ENCODE data around the gene SLC24A5.

The SLC24A5 gene

DNA sequence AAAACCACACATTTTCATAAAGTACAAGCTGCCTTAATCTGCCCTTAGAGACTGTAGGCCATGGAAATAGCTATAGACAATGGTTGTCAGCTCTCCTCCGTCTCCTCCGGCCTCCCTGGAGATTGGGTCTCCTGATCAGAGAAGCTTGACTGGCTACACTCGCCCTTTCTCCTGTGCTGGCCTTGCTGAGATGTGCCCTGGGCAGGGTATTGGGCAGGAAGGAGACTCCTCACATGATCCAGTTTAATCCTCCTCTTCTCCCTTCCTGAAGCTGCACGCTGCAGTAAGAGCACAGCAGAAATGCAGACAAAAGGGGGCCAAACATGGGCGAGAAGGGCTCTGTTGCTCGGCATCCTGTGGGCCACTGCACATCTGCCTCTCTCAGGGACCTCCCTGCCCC lies at the start of gene SLC24A5:
TSS of gene SLC24A5 (plus strand) at position 246 of the 400 bp plus-strand sequence. CDS start at position 301, 55 bp downstream.
- no peak within 1 kb of the TSS for H3K27ac ChIP-seq (ENCODE audit: low read length)
- H3K27me3 ChIP-seq (ENCODE audit: control insufficient read depth, insufficient read depth, low read length): no peaks in the 10 kb centered on the region
- no peak within 1 kb of the TSS for H3K9ac ChIP-seq (ENCODE audit: low read length)
- H3K9me3 ChIP-seq (ENCODE audit: control insufficient read depth, low read depth, low read length): no peaks in the 10 kb centered on the region
- no peaks in the 10 kb centered on the region for H3K36me3 ChIP-seq (ENCODE audit: control insufficient read depth, low read depth, low read length)
- H3K4me3 ChIP-seq (ENCODE audit: low read length): no peak within 1 kb of the TSS
- peaks cover 4% of the 10 kb centered on the region for H3K4me1 ChIP-seq (ENCODE audit: control insufficient read depth, low read depth, low read length)

GRCh38 chr15:48072941-48073340 lies 47.8 kb upstream of the SLC24A5 start:
- Histone ChIP-seq H3K4me1 (ENCODE audit: control insufficient read depth, low read depth, low read length) (no peaks in the 10 kb centered on the region), H3K4me3 (ENCODE audit: low read length) (no peak overlapping the region), H3K27ac (ENCODE audit: low read length) (no peak overlapping the region), H3K36me3 (ENCODE audit: control insufficient read depth, low read depth, low read length) (no peaks in the 10 kb centered on the region), H3K9me3 (ENCODE audit: control insufficient read depth, low read depth, low read length) (no peaks in the 10 kb centered on the region), H3K27me3 (ENCODE audit: control insufficient read depth, insufficient read depth, low read length) (no peaks in the 10 kb centered on the region), H3K9ac (ENCODE audit: low read length) (no peak overlapping the region)

- Histone ChIP-seq H3K4me1 (ENCODE audit: control insufficient read depth, low read depth, low read length) (no peaks in the 10 kb centered on the region), H3K27me3 (ENCODE audit: control insufficient read depth, insufficient read depth, low read length) (no peaks in the 10 kb centered on the region), H3K9ac (ENCODE audit: low read length) (no peak overlapping the region), H3K27ac (ENCODE audit: low read length) (no peak overlapping the region), H3K9me3 (ENCODE audit: control insufficient read depth, low read depth, low read length) (no peaks in the 10 kb centered on the region), H3K36me3 (ENCODE audit: control insufficient read depth, low read depth, low read length) (no peaks in the 10 kb centered on the region), H3K4me3 (ENCODE audit: low read length) (no peak overlapping the region)
Observed at GRCh38 chr15:48073881-48074280, 46.9 kb upstream of the SLC24A5 start.

- Histone ChIP-seq H3K9me3 (ENCODE audit: control insufficient read depth, low read depth, low read length) (no peaks in the 10 kb centered on the region), H3K27ac (ENCODE audit: low read length) (no peak overlapping the region), H3K9ac (ENCODE audit: low read length) (no peak overlapping the region), H3K4me1 (ENCODE audit: control insufficient read depth, low read depth, low read length) (no peaks in the 10 kb centered on the region), H3K27me3 (ENCODE audit: control insufficient read depth, insufficient read depth, low read length) (no peaks in the 10 kb centered on the region), H3K36me3 (ENCODE audit: control insufficient read depth, low read depth, low read length) (no peaks in the 10 kb centered on the region), H3K4me3 (ENCODE audit: low read length) (no peak overlapping the region)
Observed at GRCh38 chr15:48076454-48076853, 44.3 kb upstream of the SLC24A5 start.

DNA sequence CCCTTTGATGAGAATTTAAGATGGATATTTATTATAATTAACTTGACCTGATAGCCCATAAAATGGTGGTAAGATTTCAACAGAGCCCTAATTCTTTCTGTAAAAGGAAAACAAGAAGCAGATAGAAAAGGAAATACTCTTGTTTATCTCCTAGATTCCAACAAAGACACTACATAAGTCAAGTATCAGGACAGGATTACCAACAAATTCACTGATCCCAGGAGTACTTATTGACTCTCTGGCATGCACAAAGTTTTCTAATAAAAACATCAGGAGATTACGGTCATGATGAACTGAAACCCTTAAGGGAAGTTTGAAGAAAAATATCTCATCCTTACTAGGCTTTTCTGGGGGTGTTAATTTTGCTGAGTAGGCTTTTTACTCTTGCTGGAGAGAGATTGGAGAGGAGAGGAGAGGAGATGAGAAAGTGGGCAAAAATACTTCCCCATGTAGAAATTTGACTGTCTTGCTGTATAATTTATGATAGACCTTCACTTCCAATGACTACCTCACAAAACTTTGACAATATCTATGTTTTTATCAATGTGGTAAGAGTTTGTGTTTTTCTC lies 43.1 kb upstream of the SLC24A5 start:
- Histone ChIP-seq H3K9me3 (ENCODE audit: control insufficient read depth, low read depth, low read length) (no peaks in the 10 kb centered on the region), H3K27me3 (ENCODE audit: control insufficient read depth, insufficient read depth, low read length) (no peaks in the 10 kb centered on the region), H3K27ac (ENCODE audit: low read length) (no peak overlapping the region), H3K4me1 (ENCODE audit: control insufficient read depth, low read depth, low read length) (no peaks in the 10 kb centered on the region), H3K4me3 (ENCODE audit: low read length) (no peak overlapping the region), H3K9ac (ENCODE audit: low read length) (no peak overlapping the region), H3K36me3 (ENCODE audit: control insufficient read depth, low read depth, low read length) (no peaks in the 10 kb centered on the region)

- Histone ChIP-seq H3K9ac (ENCODE audit: low read length) (no peak overlapping the region), H3K27ac (ENCODE audit: low read length) (no peak overlapping the region), H3K27me3 (ENCODE audit: control insufficient read depth, insufficient read depth, low read length) (no peaks in the 10 kb centered on the region)
Observed at GRCh38 chr15:48084759-48085590, 35.8 kb upstream of the SLC24A5 start.

DNA sequence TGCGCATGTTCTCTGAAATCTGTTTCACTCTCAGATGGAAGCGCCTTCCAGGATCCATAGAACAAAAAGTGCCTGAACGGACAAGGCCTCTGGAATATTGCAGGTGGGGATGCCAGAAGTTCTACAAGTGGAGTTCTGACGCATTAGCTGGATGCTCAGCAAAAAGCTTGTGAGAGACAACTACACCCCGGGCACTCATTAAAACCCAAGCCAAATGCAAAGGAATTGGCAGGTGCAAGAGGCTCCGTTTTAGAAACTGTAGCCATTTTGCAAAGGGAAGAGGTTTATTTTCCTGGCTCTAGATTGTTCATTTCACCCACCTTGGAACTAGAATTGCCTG lies 35.2 kb upstream of the SLC24A5 start:
- Histone ChIP-seq H3K36me3 (ENCODE audit: control insufficient read depth, low read depth, low read length) (no peaks in the 10 kb centered on the region), H3K4me3 (ENCODE audit: low read length) (no peak overlapping the region), H3K9ac (ENCODE audit: low read length) (no peak overlapping the region), H3K9me3 (ENCODE audit: control insufficient read depth, low read depth, low read length) (peaks cover 19% of the 10 kb centered on the region), H3K27me3 (ENCODE audit: control insufficient read depth, insufficient read depth, low read length) (no peaks in the 10 kb centered on the region), H3K4me1 (ENCODE audit: control insufficient read depth, low read depth, low read length) (no peaks in the 10 kb centered on the region), H3K27ac (ENCODE audit: low read length) (no peak overlapping the region)

More at GRCh38 chr15:48084759-48085590, 35.8 kb upstream of the SLC24A5 start:
- H3K36me3 ChIP-seq (ENCODE audit: control insufficient read depth, low read depth, low read length): no peaks in the 10 kb centered on the region
- H3K4me1 ChIP-seq (ENCODE audit: control insufficient read depth, low read depth, low read length): no peaks in the 10 kb centered on the region
- no peak overlapping the region for H3K4me3 ChIP-seq (ENCODE audit: low read length)
- H3K9me3 ChIP-seq (ENCODE audit: control insufficient read depth, low read depth, low read length): peaks cover 19% of the 10 kb centered on the region

GRCh38 chr15:48086133-48086532 lies 34.7 kb upstream of the SLC24A5 start:
- H3K27me3 ChIP-seq (ENCODE audit: control insufficient read depth, insufficient read depth, low read length): no peaks in the 10 kb centered on the region
- no peaks in the 10 kb centered on the region for H3K36me3 ChIP-seq (ENCODE audit: control insufficient read depth, low read depth, low read length)
- H3K9ac ChIP-seq (ENCODE audit: low read length): no peak overlapping the region
- no peaks in the 10 kb centered on the region for H3K4me1 ChIP-seq (ENCODE audit: control insufficient read depth, low read depth, low read length)
- H3K27ac ChIP-seq (ENCODE audit: low read length): no peak overlapping the region
- H3K9me3 ChIP-seq (ENCODE audit: control insufficient read depth, low read depth, low read length): peaks cover 19% of the 10 kb centered on the region
- no peak overlapping the region for H3K4me3 ChIP-seq (ENCODE audit: low read length)

DNA sequence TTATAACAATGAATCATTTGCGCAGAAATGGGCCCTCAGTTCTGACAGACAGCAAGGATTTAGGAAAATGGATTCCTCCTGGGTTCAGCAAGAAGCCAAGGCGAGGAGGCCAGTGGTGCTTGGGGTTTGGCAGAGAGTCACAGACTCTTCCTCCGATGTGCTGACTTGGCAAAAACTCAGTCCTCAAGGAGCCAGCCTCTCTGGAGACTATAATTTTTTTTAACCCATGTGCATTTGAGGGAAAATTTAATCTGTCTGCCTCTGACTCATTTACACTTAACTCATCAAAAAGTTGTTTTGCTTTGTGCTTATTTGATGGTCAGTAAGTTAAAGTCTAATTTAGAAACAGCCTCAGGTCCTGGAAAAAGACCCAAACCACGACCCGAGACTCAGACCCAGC lies 34.2 kb upstream of the SLC24A5 start:
- Histone ChIP-seq H3K27ac (ENCODE audit: low read length) (no peak overlapping the region), H3K9ac (ENCODE audit: low read length) (no peak overlapping the region), H3K4me3 (ENCODE audit: low read length) (no peak overlapping the region), H3K9me3 (ENCODE audit: control insufficient read depth, low read depth, low read length) (peaks cover 19% of the 10 kb centered on the region), H3K27me3 (ENCODE audit: control insufficient read depth, insufficient read depth, low read length) (no peaks in the 10 kb centered on the region), H3K4me1 (ENCODE audit: control insufficient read depth, low read depth, low read length) (no peaks in the 10 kb centered on the region), H3K36me3 (ENCODE audit: control insufficient read depth, low read depth, low read length) (no peaks in the 10 kb centered on the region)

DNA sequence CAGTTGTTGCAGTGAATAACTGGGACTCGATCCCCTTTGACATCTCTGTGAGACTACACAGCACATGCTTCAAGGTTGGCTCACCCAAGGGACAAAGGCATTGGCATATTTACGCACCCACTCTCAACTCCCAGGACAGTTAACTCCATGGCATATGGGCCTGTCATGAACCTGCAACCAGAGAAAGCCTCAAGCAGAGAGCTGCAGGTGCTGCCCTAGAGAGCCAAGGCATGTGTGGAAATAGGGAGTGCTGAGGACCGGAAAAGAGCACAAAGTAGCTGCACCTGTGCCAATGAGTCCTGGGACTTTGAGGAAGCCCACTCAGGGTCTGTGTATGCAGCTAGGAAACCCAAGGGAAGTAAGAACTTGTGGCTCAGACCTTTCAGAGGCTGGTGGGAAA lies 32.9 kb upstream of the SLC24A5 start:
- no peaks in the 10 kb centered on the region for H3K36me3 ChIP-seq (ENCODE audit: control insufficient read depth, low read depth, low read length)
- H3K9ac ChIP-seq (ENCODE audit: low read length): no peak overlapping the region
- H3K27me3 ChIP-seq (ENCODE audit: control insufficient read depth, insufficient read depth, low read length): no peaks in the 10 kb centered on the region
- peaks cover 19% of the 10 kb centered on the region for H3K9me3 ChIP-seq (ENCODE audit: control insufficient read depth, low read depth, low read length)
- H3K4me3 ChIP-seq (ENCODE audit: low read length): no peak overlapping the region
- no peak overlapping the region for H3K27ac ChIP-seq (ENCODE audit: low read length)
- H3K4me1 ChIP-seq (ENCODE audit: control insufficient read depth, low read depth, low read length): no peaks in the 10 kb centered on the region

DNA sequence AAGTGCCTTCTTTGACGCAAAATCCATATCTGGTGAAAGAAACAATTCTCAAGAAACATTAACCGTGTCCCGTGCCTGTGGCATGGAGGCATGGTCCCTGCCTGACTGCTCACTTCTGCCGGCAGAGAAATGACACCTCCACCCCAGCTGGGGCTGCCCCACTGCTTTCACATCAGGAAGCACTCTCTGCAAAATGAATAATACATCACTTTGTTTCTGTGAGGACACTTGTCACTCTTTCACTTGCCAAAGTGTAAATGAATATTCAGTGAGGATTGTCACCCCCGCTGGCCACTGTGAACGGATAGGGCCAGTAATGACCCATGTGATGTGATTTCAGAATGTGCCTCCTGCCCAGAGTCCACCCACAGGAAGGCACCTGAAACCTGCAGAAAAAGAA lies 31.1 kb upstream of the SLC24A5 start:
- Histone ChIP-seq H3K27me3 (ENCODE audit: control insufficient read depth, insufficient read depth, low read length) (no peaks in the 10 kb centered on the region), H3K9ac (ENCODE audit: low read length) (no peak overlapping the region), H3K27ac (ENCODE audit: low read length) (no peak overlapping the region), H3K4me3 (ENCODE audit: low read length) (no peak overlapping the region), H3K36me3 (ENCODE audit: control insufficient read depth, low read depth, low read length) (no peaks in the 10 kb centered on the region), H3K9me3 (ENCODE audit: control insufficient read depth, low read depth, low read length) (peaks cover 19% of the 10 kb centered on the region), H3K4me1 (ENCODE audit: control insufficient read depth, low read depth, low read length) (no peaks in the 10 kb centered on the region)

DNA sequence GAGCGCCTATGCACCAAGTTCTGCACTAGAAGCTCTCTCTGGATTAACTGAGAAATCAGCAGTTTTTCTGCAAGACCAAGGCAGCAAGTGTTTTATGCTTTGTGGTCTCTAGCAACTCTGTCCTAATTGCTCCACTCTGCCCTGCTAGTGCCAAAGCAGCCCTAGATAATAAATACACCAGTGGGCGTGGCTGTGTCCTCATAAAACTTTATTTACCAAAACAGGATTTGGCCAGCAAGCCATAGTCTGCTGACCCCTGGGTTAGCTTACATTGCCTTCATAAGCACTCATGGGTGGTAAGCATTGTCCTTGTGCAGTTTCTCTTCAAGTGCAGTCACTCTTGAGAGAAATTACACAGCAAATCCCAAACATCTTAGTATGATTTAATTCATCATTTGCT lies 30.7 kb upstream of the SLC24A5 start:
- Histone ChIP-seq H3K27me3 (ENCODE audit: control insufficient read depth, insufficient read depth, low read length) (no peaks in the 10 kb centered on the region), H3K9me3 (ENCODE audit: control insufficient read depth, low read depth, low read length) (peaks cover 19% of the 10 kb centered on the region), H3K4me3 (ENCODE audit: low read length) (no peak overlapping the region), H3K9ac (ENCODE audit: low read length) (no peak overlapping the region), H3K4me1 (ENCODE audit: control insufficient read depth, low read depth, low read length) (no peaks in the 10 kb centered on the region), H3K36me3 (ENCODE audit: control insufficient read depth, low read depth, low read length) (no peaks in the 10 kb centered on the region), H3K27ac (ENCODE audit: low read length) (no peak overlapping the region)
